NT2/D1 (cell line): Measurements from ENCODE around the gene NCMAP.
"Not testable (repeated sequence)": the region's sequence is repeated elsewhere in the genome, so short reads cannot be mapped to it uniquely, and the experiment has no call there.

Experiments
- DNase-seq: peaks from one replicate; pipeline ENCODE4 v3.0.0-alpha.2; 2011; ENCODE audit warnings: low read depth, low spot score
- H3K27me3 ChIP-seq: 2 replicates; pipeline ENCODE4 v1.6.0; 2011; ENCODE audit warnings: mild to moderate bottlenecking; ENCODE audit not compliant: insufficient read length, insufficient read depth
- H3K36me3 ChIP-seq: 2 replicates; pipeline ENCODE4 v1.6.1; 2011; ENCODE audit warnings: mild to moderate bottlenecking, low read length, mixed read lengths; ENCODE audit not compliant: insufficient read depth, insufficient read length
- H3K4me1 ChIP-seq: 2 replicates; pipeline ENCODE4 v1.5.1; 2011; ENCODE audit not compliant: insufficient read depth, insufficient read length
- H3K4me3 ChIP-seq: 2 replicates; pipeline ENCODE4 v1.5.1; 2011; ENCODE audit warnings: low read depth; ENCODE audit not compliant: insufficient read length
- H3K9ac ChIP-seq: 2 replicates; pipeline ENCODE4 v1.6.0; 2011; ENCODE audit warnings: low read depth; ENCODE audit not compliant: insufficient read length
- H3K9me3 ChIP-seq: 2 replicates; pipeline ENCODE4 v1.5.1; 2011; ENCODE audit warnings: mild to moderate bottlenecking, low read length; ENCODE audit not compliant: insufficient read depth
- SUZ12 ChIP-seq: IDR thresholded peaks from 2 replicates; pipeline ENCODE4 v1.6.1; 2011; ENCODE audit not compliant: insufficient read length, insufficient read depth; ENCODE audit errors: extremely low read depth
- YY1 ChIP-seq: IDR thresholded peaks from 2 replicates; pipeline ENCODE4 v1.6.1; 2011; ENCODE audit not compliant: insufficient read length, insufficient read depth
- ZNF274 ChIP-seq: IDR thresholded peaks from 2 replicates; pipeline ENCODE4 v1.6.1; 2011; ENCODE audit warnings: mild to moderate bottlenecking, low read depth, low read length

The NCMAP gene

DNA sequence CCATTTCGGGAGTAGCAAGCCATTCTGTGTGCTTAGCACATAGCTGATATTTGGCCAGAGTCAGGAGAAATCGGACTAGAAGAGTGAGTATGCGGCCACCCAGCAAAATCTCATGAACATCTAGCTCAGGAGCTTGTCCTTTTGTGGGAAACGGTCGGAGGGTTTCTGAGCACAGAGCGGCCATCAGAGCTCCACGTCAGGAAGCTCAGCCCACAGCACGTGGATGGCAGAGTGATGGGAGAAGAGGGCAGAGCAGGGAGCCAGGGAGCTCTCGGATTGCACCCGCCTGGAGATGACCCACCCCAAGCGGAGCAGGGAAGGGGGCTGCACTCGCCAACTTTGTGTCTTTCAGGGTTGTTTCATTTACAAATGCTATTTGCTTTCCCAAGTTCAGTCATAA lies 39.4 kb upstream of the NCMAP start:
- no peaks in the 10 kb centered on the region for H3K27me3 ChIP-seq
- H3K36me3 ChIP-seq = peaks cover 3% of the 10 kb centered on the region
- no peak overlapping the region for H3K4me3 ChIP-seq
- TF ChIP-seq YY1 (no peak), ZNF274 (no peak), SUZ12 (no peak)
- H3K9me3 ChIP-seq = no peaks in the 10 kb centered on the region
- peaks cover 4% of the 10 kb centered on the region for H3K4me1 ChIP-seq
- H3K9ac ChIP-seq = no peak overlapping the region
- DNase-seq = no peak

DNA sequence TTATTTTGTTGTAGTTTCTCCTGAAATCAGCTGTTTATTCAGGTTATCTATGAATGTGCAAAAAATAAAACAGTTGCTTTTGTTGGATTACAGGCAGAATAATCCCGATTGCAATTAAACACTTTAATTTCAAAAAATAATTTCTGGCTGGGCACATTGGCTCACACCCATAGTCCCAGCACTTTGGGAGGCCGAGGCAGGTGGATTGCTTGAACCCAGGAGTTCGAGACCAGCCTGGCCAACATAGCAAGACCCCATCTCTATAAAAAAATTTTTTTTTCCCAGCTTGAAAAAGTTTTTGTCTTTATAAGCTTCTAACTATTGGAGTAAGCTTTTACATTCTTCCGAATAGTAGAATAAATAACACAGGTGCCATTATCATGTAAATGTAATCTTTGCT lies 38.0 kb upstream of the NCMAP start:
- DNase-seq = no peak
- no peak overlapping the region for H3K9ac ChIP-seq
- H3K4me1 ChIP-seq = peaks cover 4% of the 10 kb centered on the region
- no peaks in the 10 kb centered on the region for H3K9me3 ChIP-seq
- H3K27me3 ChIP-seq = no peaks in the 10 kb centered on the region
- no peak for TF ChIP-seq ZNF274
- no peak for TF ChIP-seq YY1
- TF ChIP-seq SUZ12 = no peak
- no peak overlapping the region for H3K4me3 ChIP-seq
- H3K36me3 ChIP-seq = peaks cover 2% of the 10 kb centered on the region

DNA sequence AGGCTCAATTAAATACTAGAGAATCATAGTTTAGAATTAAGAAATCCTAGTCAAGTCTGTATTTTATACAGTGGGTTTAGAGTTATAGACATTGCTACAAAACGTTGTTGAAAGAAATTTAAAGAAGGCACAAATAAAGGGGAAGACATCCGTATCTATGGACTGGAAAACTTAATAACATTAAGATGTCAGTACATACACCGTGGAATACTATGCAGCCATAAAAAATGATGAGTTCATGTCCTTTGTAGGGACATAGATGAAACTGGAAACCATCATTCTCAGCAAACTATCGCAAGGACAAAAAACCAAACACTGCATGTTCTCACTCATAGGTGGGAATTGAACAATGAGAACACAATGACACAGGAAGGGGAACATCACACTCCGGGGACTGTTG lies 35.6 kb upstream of the NCMAP start:
- not testable (repeated sequence) for H3K4me1 ChIP-seq, H3K27me3 ChIP-seq, H3K4me3 ChIP-seq, H3K9ac ChIP-seq, DNase-seq, H3K36me3 ChIP-seq, H3K9me3 ChIP-seq

DNA sequence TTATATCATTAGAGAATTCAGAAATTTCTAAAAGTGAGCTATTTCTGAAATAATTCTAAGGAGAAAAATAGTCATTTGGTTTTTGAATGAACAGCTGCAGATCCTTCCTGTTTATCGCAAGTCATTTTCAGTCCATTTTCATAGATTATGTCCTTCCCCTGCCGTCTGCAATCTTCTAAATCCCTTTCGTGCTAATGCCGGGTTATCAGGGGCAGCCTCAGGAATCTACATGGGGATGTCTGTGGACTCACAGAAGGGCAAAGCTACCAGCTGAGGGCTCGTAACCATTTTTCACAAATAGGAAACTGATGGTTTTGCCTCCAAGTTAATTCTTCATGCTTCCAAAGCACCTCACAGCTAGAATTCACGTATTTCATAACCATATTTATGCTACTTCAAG lies 30.3 kb upstream of the NCMAP start:
- no peak for TF ChIP-seq YY1
- no peak for TF ChIP-seq ZNF274
- TF ChIP-seq SUZ12 = no peak
- Histone ChIP-seq H3K27me3 (no peaks in the 10 kb centered on the region), H3K9me3 (no peaks in the 10 kb centered on the region), H3K36me3 (peaks cover 2% of the 10 kb centered on the region), H3K4me1 (no peaks in the 10 kb centered on the region), H3K9ac (no peak overlapping the region), H3K4me3 (no peak overlapping the region)
- DNase-seq = no peak

DNA sequence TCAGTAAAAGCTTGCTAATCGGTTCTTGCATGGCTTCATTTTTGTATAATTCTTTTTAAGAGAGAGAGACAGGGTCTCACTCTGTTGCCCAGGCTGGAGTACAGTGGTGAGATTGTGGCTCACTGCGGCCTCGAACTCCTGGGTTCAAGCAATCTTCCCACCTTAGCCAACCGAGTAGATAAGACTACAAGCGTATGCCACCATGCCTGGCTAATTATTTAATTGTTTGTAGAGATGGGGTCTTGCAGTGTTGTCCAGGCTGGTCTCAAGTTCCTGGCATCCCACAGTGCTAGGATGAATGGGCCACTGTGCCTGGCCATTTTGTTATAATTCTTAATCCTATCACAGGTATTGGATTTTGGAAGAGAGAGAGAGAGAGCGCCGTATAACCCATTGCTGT lies 29.8 kb upstream of the NCMAP start:
- Histone ChIP-seq H3K27me3 (no peaks in the 10 kb centered on the region), H3K4me3 (no peak overlapping the region), H3K36me3 (peaks cover 2% of the 10 kb centered on the region), H3K9me3 (no peaks in the 10 kb centered on the region), H3K4me1 (no peaks in the 10 kb centered on the region), H3K9ac (no peak overlapping the region)
- TF ChIP-seq YY1 (no peak), ZNF274 (no peak), SUZ12 (no peak)
- no peak for DNase-seq

DNA sequence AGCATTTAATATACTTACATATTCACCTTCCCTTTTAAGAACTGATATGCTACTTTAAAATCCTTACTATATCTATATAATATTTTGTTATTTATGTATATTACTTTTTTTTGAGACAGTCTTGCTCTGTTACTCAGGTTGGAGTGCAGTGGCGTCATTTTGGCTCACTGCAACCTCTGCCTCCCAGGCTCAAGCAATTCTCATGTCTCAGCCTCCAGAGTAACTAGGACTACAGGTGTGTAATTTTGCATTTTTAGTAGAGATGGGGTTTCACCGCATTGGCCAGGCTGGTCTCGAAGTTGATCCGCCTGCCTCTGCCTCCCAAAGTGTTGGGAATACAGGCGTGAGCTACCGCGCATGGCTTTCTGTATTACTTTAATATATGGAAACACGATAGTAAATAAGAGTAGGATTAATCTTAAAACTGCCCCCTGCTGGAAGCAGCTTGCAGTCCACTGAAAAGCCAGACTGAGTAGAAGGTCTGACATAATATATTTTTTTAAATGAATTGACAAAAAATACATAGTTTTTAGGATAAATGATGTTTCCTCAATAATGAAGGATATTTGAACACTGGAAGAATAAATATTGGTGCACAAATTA lies 28.8 kb upstream of the NCMAP start:
- no peak for DNase-seq
- Histone ChIP-seq H3K36me3 (peaks cover 9% of the 10 kb centered on the region), H3K27me3 (no peaks in the 10 kb centered on the region), H3K9me3 (no peaks in the 10 kb centered on the region), H3K4me1 (no peaks in the 10 kb centered on the region), H3K4me3 (no peak overlapping the region), H3K9ac (no peak overlapping the region)
- TF ChIP-seq YY1 = no peak
- TF ChIP-seq ZNF274 = no peak
- TF ChIP-seq SUZ12 = no peak

DNA sequence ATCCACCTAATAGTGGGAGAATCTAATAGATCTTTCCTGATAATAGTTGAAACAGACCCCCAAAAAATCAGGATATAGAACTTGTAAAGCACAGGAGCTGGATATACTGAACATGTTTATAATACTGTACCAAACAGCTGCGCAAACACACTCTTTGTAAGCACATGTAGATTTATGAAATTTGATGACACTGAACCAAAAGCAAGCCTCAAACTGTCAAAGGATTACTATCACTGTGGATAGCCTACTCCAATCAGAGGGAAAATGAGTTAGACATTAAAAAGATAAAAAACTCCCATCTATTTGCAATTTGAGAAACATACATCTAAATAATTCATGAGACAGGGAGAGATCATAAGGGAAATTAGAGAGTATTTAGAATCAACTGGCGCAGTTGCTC lies 27.1 kb upstream of the NCMAP start:
- Histone ChIP-seq H3K9me3 (no peaks in the 10 kb centered on the region), H3K27me3 (no peaks in the 10 kb centered on the region), H3K4me3 (no peak overlapping the region), H3K9ac (no peak overlapping the region), H3K4me1 (no peaks in the 10 kb centered on the region), H3K36me3 (peaks cover 13% of the 10 kb centered on the region)
- TF ChIP-seq ZNF274 (no peak), YY1 (no peak), SUZ12 (no peak)
- DNase-seq = no peak

DNA sequence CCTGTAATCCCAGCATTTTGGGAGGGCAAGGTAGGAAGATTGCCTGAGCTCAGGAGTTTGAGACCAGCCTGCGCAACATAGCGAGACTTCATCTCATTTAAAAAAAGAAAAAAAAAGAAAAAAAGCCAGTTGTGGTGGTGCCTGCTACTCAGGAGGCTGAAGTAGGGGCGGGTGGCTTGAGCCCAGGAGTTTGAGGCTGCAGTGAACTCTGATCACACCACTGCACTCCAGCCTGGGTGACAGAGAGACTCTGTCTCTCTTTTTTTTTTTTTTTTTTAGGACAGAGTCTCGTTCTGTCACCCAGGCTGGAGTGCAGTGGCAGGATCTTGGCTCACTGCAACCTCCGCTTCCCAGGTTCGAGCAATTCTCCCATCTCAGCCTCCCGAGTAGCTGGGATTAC lies 26.6 kb upstream of the NCMAP start:
- not testable (repeated sequence) for H3K4me1 ChIP-seq, H3K9ac ChIP-seq, H3K9me3 ChIP-seq, DNase-seq, H3K4me3 ChIP-seq, H3K27me3 ChIP-seq
- H3K36me3 ChIP-seq = peaks cover 14% of the 10 kb centered on the region
